HG02973 (cell line): ENCODE results near the gene CABP7.

Experiments used
- ATAC-seq: cut with Tn5 transposase; IDR thresholded peaks from one replicate; pipeline ENCODE4 v1.9.1; 2021; ENCODE audit warnings: moderate library complexity; ENCODE audit not compliant: unreplicated experiment

CABP7 gene

DNA sequence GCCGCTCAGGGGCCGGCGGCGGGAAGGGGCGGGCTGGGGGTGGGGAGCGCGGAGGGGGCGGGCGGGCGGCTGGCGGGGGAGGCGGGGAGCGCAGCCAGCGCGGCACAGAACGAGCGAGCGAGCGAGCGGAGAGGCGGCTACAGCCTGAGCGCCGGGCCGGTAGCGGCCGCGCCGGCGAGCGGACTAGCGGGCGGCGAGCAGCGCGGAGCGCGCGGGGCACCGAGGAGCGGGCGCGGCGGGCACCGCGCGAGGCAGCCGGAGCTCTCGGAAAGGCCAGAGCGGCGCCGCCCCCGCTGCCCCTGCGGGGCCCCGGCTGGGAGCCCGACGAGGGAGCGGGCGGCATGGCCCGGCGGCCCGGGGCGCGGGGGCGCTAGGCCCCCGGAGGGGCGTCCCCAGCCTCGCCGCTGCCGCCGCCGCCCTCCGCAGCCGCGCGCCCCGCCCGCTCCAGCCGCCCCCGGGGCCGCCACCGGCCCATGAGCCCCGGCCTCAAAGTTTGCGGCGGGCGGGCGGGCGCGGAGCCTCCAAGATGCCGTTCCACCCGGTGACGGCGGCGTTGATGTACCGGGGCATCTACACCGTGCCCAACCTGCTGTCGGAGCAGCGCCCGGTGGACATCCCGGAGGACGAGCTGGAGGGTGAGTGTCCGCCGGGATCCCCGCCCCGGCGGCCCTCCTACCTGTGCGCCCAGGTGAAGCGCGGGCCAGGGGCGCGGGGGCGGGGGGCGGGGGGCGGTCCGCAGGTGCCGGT lies at the start of gene CABP7:
CABP7 (plus strand) TSS at position 105 of the 747 bp plus-strand sequence; CDS start at position 527, 422 bp downstream.
- ATAC-seq, result no peak

DNA sequence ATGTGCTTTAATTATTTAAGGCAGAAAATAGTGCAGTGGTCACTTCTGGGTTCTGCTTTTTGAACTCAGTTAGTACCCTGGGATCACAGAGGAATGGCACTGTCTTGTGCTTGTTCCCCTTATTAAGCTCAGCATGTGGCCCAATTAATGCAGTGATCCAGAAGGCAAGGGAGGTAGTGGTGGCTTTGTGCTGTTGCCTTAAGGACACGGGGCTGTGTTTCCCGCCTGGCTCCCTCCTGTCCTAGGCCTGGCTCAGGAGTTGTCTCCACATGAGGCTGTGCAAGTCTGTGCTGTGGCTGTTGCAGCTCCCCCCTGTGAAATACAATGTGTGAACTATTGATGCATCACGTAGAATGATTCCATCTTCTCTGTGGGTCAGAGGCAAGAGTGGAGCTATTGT lies 49.2 kb upstream of the CABP7 start:
- no peak for ATAC-seq

DNA sequence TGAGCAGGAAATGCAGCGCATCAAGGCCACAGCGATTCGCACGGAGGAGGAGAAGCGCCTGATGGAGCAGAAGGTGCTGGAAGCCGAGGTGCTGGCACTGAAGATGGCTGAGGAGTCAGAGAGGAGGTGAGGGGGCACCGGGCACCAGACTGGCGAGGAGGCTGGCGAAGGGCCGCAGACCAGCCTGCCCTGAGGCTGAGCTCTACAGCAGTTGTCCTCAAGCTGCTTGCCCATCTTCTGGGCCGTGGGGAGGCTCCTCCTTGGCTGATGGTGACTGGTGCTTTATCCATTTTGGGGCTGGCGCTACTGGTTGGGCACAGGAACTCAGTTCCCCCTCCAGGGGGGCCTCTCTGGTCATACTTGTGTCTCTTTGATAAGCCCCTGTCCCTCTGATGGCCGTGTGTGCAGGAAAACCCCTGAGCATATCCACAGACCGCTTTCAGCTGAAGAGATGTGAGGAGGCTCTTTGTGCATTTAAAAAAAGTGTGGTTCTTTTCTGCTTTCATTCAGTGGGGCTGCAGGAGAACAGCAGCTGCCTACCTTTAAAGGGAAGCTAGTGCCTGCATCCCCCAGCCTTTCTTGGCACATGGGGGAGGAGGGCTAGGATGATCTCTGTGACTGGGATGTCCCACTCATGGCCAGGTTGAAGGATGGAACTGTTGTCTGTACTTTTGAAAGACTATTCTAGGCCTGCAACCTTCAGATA lies 46.3 kb upstream of the CABP7 start:
- ATAC-seq, result no peak

DNA sequence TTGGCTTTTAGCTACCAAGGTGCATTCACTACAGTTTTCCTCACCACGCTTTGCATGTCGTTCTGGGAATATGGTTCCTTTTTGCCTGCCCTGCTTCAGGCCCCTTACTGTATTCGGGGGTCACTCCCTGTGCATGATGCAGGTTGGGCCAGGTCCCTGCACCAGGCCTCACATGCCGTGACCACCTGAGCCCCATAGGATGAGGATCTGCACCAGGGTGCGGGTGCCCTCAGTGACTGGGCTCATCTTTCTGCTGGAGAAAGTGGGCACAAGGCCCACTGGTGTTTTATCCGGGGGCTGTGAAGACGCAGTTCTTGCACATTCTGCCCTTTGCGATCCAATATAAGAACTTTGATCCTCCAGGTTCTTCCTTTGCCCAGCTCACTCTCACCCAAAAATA lies 45.7 kb upstream of the CABP7 start:
- no peak for ATAC-seq

DNA sequence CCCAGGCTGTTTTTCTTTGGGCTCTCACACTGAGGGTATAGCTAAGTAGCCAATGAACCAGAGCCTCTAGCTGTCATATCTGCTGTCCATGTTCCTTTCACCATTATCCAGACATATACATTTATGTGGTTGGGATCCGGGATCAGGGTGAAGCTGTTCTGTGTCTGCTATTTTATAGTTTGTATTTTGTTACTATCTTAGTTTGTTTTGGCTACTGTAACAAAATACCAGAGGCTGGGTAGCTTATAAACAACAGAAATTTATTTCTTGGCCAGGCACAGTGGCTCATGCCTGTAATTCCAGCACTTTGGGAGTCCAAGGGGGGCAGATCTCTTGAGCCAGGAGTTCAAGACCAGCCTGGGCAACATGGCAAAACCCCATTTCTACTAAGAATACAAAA lies 40.5 kb upstream of the CABP7 start:
- no peak for ATAC-seq

DNA sequence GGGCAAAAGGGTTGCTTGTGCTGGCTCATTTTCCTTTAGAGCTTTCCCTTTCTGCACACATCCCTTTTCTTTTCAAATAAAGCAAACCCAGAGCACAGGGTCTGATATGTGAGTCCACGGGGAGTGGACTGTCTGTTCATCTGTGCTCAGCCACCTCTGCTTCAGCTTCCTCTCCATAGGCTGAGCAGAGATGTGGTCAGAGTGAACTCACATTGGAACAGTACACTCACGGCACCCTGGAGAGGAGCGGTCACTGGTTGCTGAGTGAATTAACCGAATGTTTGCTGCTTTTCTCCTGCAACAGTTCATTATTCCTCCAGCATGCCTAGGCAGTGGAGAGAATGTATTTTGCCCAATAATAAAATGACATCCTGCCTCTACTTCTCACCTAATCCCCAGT lies 36.3 kb upstream of the CABP7 start:
- no peak for ATAC-seq

DNA sequence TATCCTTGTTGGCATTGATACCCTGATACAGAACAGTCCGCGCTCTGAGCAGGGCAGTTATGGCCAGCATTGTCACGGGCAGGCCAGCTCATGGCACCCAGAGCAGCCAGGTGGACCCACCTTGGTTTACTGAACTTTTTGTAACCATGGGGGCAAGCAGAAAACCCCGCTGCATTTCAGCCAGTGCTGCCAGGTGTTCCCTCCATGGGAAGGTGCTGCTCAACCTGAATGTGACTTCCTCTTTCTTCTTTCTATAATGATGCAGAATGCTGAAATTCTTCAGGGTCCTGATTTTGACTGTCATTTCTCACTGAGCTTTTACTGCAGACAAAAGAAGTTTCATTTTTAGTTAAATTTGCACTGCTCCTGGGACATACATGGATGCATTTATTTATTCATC lies 35.6 kb upstream of the CABP7 start:
- no peak for ATAC-seq

DNA sequence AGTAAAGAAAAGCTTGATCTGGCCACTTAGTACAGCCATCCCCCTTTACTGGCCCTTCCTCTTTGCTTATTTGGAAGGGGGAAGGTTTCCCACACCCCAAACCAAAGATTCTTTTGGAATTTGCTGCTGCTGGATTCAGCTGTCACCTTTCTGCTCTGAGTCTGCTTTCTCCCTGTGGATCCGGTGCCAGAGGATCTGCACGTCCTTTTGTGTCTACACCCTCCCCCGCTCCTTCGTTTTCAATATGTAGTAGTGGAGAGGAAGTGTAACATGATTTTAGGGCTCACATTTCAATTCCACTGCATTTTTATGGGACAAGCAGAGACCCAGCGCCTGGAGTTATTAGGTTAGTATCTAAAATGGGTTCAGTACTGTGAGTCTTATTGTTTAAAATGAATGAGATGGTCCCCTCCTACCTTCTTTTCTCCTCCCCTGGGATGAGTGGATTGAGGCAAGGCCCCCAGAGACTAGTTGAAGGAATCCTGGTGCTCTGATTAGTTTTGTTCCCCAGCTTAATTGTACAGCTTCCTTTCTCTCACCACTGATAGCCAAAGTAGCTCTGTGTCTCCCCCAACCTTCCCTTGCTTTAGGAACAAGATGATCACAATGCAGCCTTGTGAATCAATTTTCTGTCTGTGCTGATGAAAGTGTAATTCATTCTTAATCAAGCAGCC lies 30.5 kb upstream of the CABP7 start:
- no peak for ATAC-seq

DNA sequence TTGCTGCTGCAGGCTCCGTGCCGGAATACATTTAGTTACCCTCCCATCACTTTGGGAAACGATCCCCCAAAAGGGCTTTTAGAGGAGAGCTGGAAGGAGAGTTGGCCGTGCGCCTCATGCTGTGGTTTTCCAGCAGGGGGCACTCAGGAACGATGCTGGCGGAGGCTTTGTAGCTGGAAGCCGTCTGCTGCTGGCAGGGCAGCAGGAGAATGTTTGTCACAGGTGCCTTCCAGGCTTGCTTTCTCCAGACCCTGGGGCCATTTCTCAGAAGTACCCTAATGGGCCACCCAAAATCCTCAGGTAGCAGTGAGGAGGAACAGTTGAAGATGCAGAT lies 30.0 kb upstream of the CABP7 start:
- ATAC-seq, result no peak

DNA sequence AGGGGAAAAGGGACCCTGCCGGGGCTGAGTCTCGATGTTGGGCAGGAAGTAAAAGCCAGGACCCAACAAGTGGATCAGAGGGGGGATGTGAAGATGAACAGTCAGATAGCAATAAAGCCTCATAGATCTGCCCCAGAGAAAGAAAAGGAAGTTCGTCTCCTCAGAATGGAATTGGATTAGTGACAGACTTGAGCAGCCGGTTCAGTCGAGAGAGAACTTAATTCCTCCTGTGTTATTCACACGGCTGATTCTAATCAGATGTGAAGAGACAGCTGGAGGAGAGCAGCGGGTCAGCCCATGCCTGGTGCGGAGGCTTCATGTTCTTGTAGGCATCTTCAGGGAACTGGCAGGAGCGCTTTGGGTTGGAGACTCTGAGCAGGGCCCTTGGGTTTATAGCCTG lies 29.3 kb upstream of the CABP7 start:
- ATAC-seq, result no peak

DNA sequence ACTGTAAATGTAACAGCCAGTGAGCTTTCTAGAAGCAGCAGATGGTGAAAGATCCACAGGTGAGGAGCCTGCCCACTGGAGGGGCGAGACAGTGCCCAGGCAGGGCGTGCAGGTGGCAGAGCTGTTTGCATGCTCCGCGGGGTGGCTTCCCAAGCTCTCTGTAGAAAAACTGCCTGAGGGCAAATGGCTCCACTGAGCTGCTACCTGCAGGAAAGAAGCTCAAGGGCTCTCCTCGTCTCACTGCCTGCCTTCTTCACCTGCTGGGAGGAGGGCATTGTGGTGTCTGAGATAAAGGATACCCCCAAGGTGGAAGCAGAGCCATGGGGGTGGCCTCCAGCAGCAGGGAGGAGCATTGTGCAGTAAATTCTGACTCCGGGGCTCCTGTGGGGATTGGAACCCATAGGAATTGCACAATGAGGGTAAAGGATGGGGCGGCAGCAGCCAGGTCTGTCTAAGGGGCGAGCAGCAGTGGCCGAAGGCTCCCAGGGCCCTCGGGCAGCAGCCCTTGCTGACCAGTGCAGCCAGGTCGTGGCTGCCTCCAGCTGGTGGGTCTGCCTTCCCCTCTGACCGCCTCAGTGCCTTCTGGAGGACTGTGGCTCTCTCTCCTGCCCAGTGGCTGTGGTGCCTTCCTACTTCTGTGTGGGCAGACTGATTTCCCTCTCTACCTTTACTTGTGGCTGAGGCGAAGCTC lies 28.0 kb upstream of the CABP7 start:
- ATAC-seq, result no peak

DNA sequence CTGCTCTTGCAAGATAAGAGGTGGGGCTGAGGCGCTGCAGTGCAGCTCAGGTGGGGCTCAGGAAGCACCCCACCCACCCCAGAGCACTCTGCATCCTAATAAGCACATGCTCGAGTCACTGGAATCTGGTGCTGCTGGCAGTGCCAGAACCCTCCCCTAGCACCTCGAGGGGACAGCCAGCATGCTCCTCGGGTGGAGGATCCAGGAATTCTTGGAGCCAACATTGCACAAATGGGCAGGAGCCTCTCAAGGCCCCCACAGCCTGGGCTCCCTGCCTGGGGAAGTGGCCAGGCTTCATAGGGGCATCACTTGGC lies 27.5 kb upstream of the CABP7 start:
- no peak for ATAC-seq

DNA sequence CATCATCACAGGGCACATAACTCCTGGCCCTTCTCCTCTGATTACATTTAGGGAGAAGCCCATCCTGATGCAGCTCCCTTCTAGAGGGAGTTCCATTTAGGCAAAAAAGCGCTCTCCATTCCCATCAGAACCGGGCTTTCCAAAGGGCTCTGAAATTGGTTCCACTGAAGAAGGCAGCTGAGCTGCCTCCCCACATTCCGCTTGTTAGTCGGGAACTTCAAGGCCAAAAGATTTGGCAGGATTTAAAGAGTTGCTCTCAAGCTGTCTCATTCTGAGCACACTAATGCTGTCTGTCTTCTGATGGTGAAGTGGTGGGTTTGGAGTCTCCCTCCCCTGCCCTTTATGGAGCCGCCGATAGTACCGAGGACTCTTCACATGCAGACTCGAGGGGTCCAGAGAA lies 26.6 kb upstream of the CABP7 start:
- ATAC-seq, result no peak

DNA sequence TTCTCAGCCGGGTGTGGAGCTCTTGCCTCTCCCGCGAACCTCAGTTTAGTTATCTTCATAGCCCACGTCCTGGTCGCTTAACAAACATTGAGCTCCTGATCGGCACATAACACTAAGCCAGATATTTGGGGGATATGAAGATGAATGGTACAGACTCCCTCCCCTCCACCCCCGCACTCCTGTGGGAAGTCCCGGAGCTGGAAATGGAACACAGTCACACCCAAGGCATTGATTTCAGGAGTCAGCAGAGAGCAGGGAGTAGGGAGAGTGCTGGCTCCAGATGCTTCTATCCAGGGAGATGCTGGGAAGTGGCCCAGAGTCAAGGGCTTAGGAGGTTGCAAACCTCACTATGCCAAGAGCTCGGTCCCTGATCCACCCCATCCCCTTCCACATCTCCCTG lies 26.1 kb upstream of the CABP7 start:
- no peak for ATAC-seq

DNA sequence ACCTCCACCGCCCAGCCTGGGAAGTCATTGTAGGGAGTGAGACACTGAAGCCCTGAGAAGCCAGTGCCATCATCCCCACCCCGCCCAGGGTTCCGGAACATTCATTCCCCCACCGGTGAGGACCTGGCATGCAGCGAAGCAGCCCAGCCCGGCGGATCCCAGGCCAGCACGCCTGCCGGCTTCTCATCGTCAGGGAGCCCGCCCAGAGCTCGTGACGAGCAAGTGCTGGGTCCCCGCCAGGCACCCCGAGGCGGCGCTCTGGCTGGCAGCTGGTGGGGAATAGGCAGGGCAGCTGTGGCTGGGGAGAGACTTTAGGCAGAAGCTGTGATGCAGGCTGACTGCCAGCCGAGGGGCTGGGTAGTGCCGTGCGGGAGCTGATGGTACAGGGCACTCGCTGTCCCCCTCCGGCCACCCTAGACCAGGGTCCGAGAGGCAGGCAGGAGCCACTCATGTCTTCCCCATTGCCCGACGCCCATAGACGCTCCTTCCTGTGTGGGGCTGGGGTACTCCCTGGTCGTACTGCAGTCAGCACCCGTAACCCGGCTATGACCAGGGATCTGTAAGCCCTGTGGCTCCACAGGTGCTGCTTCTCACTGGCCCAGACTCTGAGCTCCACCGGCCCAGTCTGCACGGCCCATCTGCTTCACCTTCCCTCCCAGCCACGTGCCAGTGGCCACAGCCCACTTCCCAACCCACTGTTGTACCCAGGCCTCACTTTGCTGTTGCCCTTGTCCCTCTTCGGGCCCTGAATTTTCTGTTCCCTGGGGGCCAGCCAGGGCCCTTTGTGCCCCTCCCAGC lies 24.5 kb upstream of the CABP7 start:
- no peak for ATAC-seq

DNA sequence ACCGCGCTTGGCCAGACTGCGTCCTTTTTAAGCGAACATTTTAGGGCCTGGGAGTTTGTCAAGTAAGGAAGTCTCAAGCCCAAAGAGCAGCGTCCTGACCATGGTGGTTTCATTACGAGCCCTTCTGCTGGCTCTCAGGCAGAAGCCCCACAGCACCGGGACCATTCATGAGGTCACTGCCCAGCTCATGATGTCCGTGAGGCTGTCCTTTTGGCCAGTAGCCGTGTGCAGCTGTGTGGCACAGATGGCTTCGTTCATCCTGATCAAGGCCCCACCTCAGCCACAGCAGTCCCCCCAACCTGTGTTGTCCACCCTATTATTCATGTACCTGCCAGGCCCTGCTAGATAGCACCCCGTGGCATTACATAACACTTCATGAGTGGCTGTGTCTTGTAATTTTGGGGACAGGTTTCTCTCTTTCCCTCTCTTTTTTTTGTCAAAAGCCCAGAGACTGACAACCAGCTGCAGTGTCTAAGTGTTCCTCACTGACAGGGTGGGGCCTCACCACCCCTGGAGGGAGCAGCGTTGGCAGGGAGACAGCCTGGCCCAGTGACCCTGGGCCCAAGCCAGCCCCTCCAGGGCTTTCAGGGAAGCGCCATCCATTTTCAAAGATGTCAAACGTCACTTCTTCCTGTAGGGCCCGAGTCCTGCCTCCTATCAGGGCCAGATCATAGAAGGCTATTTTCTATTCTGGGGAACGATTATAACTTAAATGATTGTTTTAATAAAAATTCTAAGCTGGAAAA lies 21.8 kb upstream of the CABP7 start:
- no peak for ATAC-seq

DNA sequence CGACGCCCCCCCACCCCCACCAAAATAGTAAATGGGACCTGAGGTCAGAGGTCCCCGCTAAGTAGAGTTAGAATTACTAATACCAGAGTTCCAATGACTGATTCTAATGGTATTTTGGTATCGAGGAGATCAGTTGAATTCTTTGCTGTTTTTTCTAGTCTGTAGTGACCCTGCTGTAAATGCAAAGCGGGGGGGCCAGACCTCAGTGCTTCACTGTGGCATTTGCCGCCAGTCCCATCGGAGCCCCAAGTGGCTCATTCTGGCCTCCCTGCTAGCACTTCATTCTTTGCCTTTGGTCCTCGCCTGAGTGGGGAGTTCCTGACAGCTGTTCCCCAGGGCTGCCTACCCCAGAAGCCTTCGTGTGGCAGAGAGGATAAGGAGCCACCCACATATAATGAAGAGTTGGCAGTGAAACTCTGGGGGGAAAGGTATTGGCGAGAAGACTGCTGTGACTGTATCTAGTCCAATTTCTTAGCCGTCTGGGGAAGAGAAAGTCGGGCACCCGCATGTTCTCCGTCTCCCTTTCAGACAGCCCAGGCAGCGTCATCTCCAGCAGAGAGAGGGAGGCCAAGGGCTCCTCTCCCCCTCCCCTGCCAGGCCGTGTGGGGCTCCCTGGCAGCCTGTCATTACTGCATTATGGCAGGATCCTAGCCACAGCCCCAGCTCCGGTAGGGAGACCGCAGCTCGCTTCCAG lies 19.4 kb upstream of the CABP7 start:
- ATAC-seq, result no peak

DNA sequence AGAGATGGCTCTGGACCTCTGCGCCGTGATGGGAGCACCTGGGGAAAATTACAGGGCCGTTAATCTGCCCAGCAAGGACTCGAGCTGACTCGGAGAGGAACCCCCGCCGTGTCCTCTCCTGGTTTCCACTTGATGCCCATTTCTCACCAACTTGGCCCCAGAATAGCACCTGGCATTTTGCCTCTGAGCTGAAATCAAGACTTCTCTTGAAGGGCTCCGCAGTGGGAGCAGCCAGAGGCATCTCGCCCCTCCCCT lies 19.0 kb upstream of the CABP7 start:
- no peak for ATAC-seq

DNA sequence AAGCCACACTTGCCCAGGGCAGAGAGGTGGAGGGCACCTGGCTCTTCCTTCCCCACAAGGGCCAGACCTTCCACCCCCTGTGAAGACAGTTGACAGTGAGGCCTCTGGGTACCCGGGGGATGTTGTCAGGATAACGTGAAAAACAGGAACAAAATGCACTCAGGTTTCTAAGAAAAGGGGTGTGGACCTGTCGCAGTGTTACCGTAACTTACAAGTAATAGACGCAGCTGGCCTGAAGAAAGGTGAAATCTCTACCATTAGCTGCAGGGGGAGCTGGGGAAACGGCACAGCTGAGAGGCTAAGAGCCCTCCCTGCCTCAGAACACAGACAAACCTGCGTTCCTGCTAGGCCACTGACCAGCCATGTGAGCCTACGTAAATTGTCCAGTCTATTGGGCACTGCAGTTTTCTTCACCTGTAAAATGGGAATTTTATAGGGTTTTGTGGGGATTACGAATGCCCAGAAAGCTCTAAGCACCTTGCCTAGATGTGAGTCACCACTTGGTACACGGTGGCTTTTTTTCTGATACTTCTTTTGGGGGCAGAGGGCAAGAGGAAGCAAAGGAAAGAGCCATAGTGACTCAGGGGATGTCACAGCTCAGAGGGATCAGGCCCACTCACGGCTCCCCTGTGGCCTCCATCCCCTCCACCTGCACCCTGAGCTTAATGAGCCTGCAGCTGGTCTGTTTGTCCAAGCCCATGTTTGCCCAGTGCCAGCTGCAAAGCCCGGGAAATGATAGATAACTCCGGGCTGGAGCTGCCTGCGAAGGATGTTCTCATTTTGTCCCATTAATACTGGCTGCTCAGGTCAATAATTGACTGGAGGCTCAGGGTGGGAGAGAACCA lies 18.4 kb upstream of the CABP7 start:
- no peak for ATAC-seq
